ENCODE data around the gene ISL1. TPM values are rescaled to one million over a fixed set of nuclear protein-coding genes. Genes with fewer than 3 reads are reported as not detected.

ISL1 gene
- total RNA-seq, 1 experiment from 2014 or later = 0.36 TPM

DNA sequence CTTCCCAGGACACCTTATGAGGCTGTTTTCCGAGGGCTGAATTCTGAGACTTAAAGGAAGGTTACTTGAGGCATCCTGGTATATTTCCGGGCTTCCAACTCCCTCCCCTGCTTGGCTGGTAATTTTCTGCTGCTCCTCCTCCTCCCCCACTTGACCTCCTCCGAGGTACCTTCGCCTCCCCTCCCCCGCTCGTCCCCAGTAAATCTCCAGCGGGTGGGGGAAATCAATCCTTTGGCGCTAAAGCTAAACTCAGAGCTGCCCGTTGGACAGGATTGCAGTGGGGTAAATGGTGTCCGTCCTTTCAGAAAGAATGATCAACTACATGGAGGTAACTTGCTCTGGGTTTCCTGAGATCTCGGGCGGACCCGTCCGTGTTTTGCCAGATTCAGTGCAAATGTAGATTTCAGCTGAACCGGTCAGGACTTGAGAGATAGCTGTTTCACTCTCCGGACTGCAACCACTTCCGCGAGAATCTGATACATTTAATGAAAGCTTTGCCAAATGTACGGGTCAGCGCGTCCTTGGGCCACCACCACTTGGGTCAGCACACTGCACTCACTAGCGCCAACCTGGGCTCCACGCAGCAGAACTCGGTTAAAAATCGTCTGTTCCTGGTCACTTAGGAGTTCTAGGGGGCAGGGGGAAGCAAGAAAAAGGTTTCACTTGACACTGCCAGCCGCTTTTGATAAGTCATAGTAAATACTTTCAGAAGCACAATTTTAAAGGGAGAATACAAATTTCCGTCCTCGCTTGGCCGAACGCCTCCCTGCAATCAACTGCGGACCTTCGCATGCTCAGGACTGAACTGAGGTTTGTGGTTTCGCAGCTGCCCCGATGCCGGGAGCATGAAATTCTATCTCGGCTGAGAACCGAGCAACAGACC, 4.6 kb upstream of the ISL1 start:
- Histone ChIP-seq H3K4me1 (ENCODE audit: control insufficient read depth, insufficient read depth, low read length) (peaks cover 19% of the 10 kb centered on the region), H3K4me3 (ENCODE audit: low read depth in 2 of 2, low read length in 2 of 2) (peak overlapping the region; percentile 27 to 40), H3K27me3 (ENCODE audit: control insufficient read depth, insufficient read depth, low read length) (peaks cover 56% of the 10 kb centered on the region), H3K27ac (ENCODE audit: low read length) (no peak overlapping the region), H3K9me3 (ENCODE audit: control insufficient read depth, insufficient read depth, low read depth, low read length) (no peaks in the 10 kb centered on the region), H3K36me3 (ENCODE audit: control insufficient read depth, insufficient read depth, low read length) (no peaks in the 10 kb centered on the region)
- no peak for TF ChIP-seq TCF7L2 (IDR thresholded peaks at IDR 0.05; ENCODE audit: low read depth, low read length)
- TF ChIP-seq, protein P1, sequence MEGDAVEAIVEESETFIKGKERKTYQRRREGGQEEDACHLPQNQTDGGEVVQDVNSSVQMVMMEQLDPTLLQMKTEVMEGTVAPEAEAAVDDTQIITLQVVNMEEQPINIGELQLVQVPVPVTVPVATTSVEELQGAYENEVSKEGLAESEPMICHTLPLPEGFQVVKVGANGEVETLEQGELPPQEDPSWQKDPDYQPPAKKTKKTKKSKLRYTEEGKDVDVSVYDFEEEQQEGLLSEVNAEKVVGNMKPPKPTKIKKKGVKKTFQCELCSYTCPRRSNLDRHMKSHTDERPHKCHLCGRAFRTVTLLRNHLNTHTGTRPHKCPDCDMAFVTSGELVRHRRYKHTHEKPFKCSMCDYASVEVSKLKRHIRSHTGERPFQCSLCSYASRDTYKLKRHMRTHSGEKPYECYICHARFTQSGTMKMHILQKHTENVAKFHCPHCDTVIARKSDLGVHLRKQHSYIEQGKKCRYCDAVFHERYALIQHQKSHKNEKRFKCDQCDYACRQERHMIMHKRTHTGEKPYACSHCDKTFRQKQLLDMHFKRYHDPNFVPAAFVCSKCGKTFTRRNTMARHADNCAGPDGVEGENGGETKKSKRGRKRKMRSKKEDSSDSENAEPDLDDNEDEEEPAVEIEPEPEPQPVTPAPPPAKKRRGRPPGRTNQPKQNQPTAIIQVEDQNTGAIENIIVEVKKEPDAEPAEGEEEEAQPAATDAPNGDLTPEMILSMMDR (IDR thresholded peaks at IDR 0.05) = no peak
- TF ChIP-seq, protein P2, sequence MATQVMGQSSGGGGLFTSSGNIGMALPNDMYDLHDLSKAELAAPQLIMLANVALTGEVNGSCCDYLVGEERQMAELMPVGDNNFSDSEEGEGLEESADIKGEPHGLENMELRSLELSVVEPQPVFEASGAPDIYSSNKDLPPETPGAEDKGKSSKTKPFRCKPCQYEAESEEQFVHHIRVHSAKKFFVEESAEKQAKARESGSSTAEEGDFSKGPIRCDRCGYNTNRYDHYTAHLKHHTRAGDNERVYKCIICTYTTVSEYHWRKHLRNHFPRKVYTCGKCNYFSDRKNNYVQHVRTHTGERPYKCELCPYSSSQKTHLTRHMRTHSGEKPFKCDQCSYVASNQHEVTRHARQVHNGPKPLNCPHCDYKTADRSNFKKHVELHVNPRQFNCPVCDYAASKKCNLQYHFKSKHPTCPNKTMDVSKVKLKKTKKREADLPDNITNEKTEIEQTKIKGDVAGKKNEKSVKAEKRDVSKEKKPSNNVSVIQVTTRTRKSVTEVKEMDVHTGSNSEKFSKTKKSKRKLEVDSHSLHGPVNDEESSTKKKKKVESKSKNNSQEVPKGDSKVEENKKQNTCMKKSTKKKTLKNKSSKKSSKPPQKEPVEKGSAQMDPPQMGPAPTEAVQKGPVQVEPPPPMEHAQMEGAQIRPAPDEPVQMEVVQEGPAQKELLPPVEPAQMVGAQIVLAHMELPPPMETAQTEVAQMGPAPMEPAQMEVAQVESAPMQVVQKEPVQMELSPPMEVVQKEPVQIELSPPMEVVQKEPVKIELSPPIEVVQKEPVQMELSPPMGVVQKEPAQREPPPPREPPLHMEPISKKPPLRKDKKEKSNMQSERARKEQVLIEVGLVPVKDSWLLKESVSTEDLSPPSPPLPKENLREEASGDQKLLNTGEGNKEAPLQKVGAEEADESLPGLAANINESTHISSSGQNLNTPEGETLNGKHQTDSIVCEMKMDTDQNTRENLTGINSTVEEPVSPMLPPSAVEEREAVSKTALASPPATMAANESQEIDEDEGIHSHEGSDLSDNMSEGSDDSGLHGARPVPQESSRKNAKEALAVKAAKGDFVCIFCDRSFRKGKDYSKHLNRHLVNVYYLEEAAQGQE (IDR thresholded peaks at IDR 0.05; ENCODE audit: insufficient read depth in 1 of 2, low read depth in 2 of 2, low read length in 1 of 2) = no peak
- TF ChIP-seq SIN3A (IDR thresholded peaks at IDR 0.05; ENCODE audit: borderline replicate concordance, insufficient read depth, low read depth, low read length) = no peak
- TF ChIP-seq POLR2AphosphoS5 (IDR thresholded peaks at IDR 0.05; ENCODE audit: low read depth, low read length) = no peak
- no peak for DNase-seq (ENCODE audit: low read depth, low spot score)
- ChIA-PET POLR2A (no interaction called here), CTCF (no interaction called here)
- no TSS peak for BruUV-seq (replicated peaks)
- in situ Hi-C loops (cut with HindIII; ENCODE audit: low pct_unique_long_range_greater_than_20kb, low sequenced_read_pairs) (no loop called here), intact Hi-C loops (cut with micrococcal nuclease; ENCODE audit: unreplicated experiment) (no loop called here)
- ATAC-seq = no peak

DNA sequence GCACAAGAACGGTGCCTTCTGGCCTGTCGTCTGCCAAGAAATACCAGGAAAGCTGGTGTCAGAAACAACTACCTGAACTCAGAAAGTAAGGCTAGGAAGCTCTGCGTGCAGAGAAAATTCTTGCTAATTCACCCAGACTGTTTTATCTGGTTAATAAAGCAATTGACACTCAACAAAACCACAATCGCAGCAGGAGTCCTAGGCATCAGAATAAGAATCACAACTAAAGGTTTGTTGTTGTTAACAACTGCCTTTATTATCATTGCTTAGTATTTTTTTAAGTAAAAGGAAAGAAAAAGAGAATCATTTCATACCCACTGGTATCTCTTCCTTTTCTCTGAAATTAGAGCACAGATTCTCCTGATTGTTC, 3.9 kb upstream of the ISL1 start:
- ChIA-PET POLR2A (no interaction called here), CTCF (no interaction called here)
- peaks cover 21% of the 10 kb centered on the region for H3K4me1 ChIP-seq (ENCODE audit: control insufficient read depth, insufficient read depth, low read length)
- no peaks in the 10 kb centered on the region for H3K36me3 ChIP-seq (ENCODE audit: control insufficient read depth, insufficient read depth, low read length)
- DNase-seq (ENCODE audit: low read depth, low spot score) = no peak
- in situ Hi-C loops (cut with HindIII; ENCODE audit: low pct_unique_long_range_greater_than_20kb, low sequenced_read_pairs) (no loop called here), intact Hi-C loops (cut with micrococcal nuclease; ENCODE audit: unreplicated experiment) (no loop called here)
- no peak overlapping the region for H3K27ac ChIP-seq (ENCODE audit: low read length)
- peak overlapping the region; percentile 27 to 40 for H3K4me3 ChIP-seq (ENCODE audit: low read depth in 2 of 2, low read length in 2 of 2)
- ATAC-seq = no peak
- TF ChIP-seq, protein P1 (IDR thresholded peaks at IDR 0.05) = no peak
- TF ChIP-seq POLR2AphosphoS5 (IDR thresholded peaks at IDR 0.05; ENCODE audit: low read depth, low read length) = no peak
- TF ChIP-seq SIN3A (IDR thresholded peaks at IDR 0.05; ENCODE audit: borderline replicate concordance, insufficient read depth, low read depth, low read length) = no peak
- TF ChIP-seq, protein P2 (IDR thresholded peaks at IDR 0.05; ENCODE audit: insufficient read depth in 1 of 2, low read depth in 2 of 2, low read length in 1 of 2) = no peak
- no peak for TF ChIP-seq TCF7L2 (IDR thresholded peaks at IDR 0.05; ENCODE audit: low read depth, low read length)
- no TSS peak for BruUV-seq (replicated peaks)
- no peaks in the 10 kb centered on the region for H3K9me3 ChIP-seq (ENCODE audit: control insufficient read depth, insufficient read depth, low read depth, low read length)
- peaks cover 62% of the 10 kb centered on the region for H3K27me3 ChIP-seq (ENCODE audit: control insufficient read depth, insufficient read depth, low read length)
